Tibial nerve (tissue), 4 donors: ENCODE measurements around the gene DUSP18. TPM values are rescaled to one million over a fixed set of nuclear protein-coding genes. Genes with fewer than 3 reads are reported as not detected.

Experiments used
- DNase-seq, 2 donors: peaks; one replicate each; pipeline ENCODE4 v3.0.0-alpha.2; 2019; ENCODE audit warnings: low spot score in 2 of 2
- H3K27ac ChIP-seq, 4 donors: fragments of 200-600 bp; sonication (generic) in 3 of 4; one replicate each; pipeline ENCODE4 v1.5.1; 2017 to 2019; ENCODE audit warnings: mild to moderate bottlenecking in 1 of 4
- H3K27me3 ChIP-seq, 2 donors: fragments of 200-600 bp; sonication (generic) in 1 of 2; one replicate each; pipeline versions ENCODE4 v1.5.1 to v1.6.0; 2017 to 2019
- H3K36me3 ChIP-seq, 3 donors: fragments of 200-600 bp; sonication (generic); one replicate each; pipeline ENCODE4 v1.5.1; 2018 to 2019
- H3K4me1 ChIP-seq, 4 donors: fragments of 200-600 bp; sonication (generic) in 3 of 4; one replicate each; pipeline ENCODE4 v1.5.1; 2017 to 2019
- H3K4me3 ChIP-seq, 4 donors: fragments of 200-600 bp; sonication (generic) in 3 of 4; one replicate each; pipeline ENCODE4 v1.5.1; 2017 to 2019; ENCODE audit warnings: mild to moderate bottlenecking in 1 of 4, moderate library complexity in 1 of 4
- H3K9me3 ChIP-seq, 4 donors: fragments of 200-600 bp; sonication (generic) in 3 of 4; one replicate each; pipeline ENCODE4 v1.5.1; 2017 to 2019
- EP300 ChIP-seq, 2 donors: sonication (generic); formaldehyde crosslinking; IDR thresholded peaks; one replicate each; pipeline ENCODE4 v1.6.1; 2017; ENCODE audit warnings: antibody characterized with exemption in 2 of 2, mild to moderate bottlenecking in 1 of 2
- POLR2A ChIP-seq, 2 donors: fragments of 450-650 bp; IDR thresholded peaks; one replicate each; pipeline ENCODE4 v1.6.1; 2017; ENCODE audit warnings: antibody characterized with exemption in 2 of 2, mild to moderate bottlenecking in 2 of 2, moderate library complexity in 2 of 2
- WGBS, 2 donors: methylation state at CpG; one replicate each; pipeline ENCODE4 v1.1.5; 2018; 5-methylcytosine and 5-hydroxymethylcytosine counted together
- total RNA-seq, 4 donors: library from RNA; depleted of rRNA; stranded (reverse); fragments of >200 nt; gene quantifications; one replicate each; pipeline ENCODE4 v1.1.0, GENCODE V29; 2016
- TF ChIP-seq, protein P1 (sequence below), 5 experiments: fragments of 200-600 bp in 3 of 5; fragments of 450-650 bp in 2 of 5; sonication (generic) in 3 of 5; IDR thresholded peaks; one replicate each; pipeline ENCODE4 v1.5.1; 2016 to 2019; ENCODE audit warnings: antibody characterized with exemption in 5 of 5, mild to moderate bottlenecking in 3 of 5, moderate library complexity in 2 of 5

Gene DUSP18
- total RNA-seq, 4 donors from 2014 or later = 8.8 to 12.0 (median 10.4) TPM

DNA sequence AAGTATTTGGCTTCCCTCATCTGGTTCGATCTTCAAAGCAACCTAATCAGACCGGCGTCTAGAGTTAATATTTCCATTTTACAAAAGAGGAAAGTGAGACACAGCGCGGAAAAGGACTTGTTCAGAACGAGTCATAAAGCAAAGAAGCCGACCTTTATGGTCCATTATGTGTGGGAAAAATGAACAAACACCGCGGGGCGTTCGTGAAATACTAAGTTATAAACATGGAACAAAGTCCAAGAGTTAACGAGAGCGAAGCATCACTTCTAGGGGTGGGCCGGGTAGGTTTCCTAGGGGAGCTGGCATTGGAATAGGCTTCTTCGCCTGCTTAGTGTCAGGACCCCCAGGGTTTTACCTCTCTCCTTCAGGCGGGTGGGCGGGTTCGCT, 575 bp downstream of the DUSP18 start:
- Histone ChIP-seq H3K4me3 (peak overlapping the region; percentile 61 to 85 (median 72)), H3K27me3 (no peaks in the 10 kb centered on the region), H3K9me3 (no peaks in the 10 kb centered on the region), H3K36me3 (peaks cover 0 to 24% (median 4%) of the 10 kb centered on the region in 3 donors), H3K27ac (peak overlapping the region in 2 of 4 donors; percentile 52 to 74), H3K4me1 (peaks cover 0 to 23% (median 11%) of the 10 kb centered on the region in 4 donors)
- TF ChIP-seq POLR2A (IDR thresholded peaks at IDR 0.05) (no peak), EP300 (IDR thresholded peaks at IDR 0.05) (no peak)
- TF ChIP-seq, protein P1, sequence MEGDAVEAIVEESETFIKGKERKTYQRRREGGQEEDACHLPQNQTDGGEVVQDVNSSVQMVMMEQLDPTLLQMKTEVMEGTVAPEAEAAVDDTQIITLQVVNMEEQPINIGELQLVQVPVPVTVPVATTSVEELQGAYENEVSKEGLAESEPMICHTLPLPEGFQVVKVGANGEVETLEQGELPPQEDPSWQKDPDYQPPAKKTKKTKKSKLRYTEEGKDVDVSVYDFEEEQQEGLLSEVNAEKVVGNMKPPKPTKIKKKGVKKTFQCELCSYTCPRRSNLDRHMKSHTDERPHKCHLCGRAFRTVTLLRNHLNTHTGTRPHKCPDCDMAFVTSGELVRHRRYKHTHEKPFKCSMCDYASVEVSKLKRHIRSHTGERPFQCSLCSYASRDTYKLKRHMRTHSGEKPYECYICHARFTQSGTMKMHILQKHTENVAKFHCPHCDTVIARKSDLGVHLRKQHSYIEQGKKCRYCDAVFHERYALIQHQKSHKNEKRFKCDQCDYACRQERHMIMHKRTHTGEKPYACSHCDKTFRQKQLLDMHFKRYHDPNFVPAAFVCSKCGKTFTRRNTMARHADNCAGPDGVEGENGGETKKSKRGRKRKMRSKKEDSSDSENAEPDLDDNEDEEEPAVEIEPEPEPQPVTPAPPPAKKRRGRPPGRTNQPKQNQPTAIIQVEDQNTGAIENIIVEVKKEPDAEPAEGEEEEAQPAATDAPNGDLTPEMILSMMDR (IDR thresholded peaks at IDR 0.05) = no peak
- no peak for DNase-seq
- 0 to 1% methylated on average over 18 of the region's 18 CpGs for WGBS, 2 donors

DNA sequence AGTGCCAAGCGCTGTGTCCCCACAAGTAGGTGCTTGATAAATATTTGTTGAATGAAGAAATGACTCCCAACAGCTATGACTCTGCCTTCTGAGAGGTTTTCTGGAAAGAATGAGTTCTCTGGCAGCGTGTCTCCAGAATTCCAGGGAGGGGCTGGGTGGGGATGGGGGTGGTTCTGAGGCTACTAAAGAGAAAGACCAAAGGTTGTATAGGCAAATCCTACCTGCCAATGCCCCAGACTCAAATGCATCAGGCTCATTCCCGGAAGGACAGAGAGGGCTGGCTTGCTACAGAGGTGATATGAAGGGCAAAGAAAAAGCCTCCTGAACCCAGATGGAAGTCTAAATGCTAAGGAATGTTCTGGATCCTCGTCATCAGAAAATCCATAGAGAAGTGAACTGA, 1.9 kb downstream of the DUSP18 start:
- 80 to 91% methylated on average over 4 of the region's 4 CpGs for WGBS, 2 donors
- H3K4me1 ChIP-seq = peaks cover 0 to 23% (median 11%) of the 10 kb centered on the region in 4 donors
- H3K9me3 ChIP-seq = no peaks in the 10 kb centered on the region
- no peaks in the 10 kb centered on the region for H3K27me3 ChIP-seq
- H3K36me3 ChIP-seq = peaks cover 0 to 36% (median 4%) of the 10 kb centered on the region in 3 donors
- H3K27ac ChIP-seq = no peak overlapping the region
- no peak for TF ChIP-seq POLR2A (IDR thresholded peaks at IDR 0.05)
- no peak for TF ChIP-seq EP300 (IDR thresholded peaks at IDR 0.05)
- TF ChIP-seq, protein P1 (IDR thresholded peaks at IDR 0.05) = no peak
- H3K4me3 ChIP-seq = no peak overlapping the region
- no peak for DNase-seq

DNA sequence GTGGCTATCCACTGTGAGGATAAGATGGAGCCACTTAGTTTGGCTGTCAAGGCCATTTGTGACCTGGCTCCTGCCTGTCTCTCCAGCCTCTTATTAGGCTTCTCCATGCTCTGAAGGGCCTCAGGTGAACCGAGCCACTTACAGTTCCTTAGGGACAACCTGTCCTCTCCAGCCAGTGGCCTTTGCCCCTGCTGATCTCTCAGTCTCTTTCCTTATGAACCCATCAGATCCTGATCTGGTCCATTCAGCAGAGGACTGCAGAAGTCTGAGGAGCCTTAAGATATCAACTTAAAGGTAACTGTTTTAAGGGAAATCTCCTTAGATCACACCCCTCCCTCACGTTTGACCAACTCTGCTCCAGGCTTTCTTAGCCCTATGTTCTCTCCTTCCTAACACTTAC, 2.4 kb downstream of the DUSP18 start:
- Histone ChIP-seq H3K9me3 (no peaks in the 10 kb centered on the region), H3K4me3 (no peak overlapping the region), H3K27ac (no peak overlapping the region), H3K4me1 (peaks cover 0 to 23% (median 11%) of the 10 kb centered on the region in 4 donors), H3K27me3 (no peaks in the 10 kb centered on the region), H3K36me3 (peaks cover 0 to 40% (median 4%) of the 10 kb centered on the region in 3 donors)
- 79 to 80% methylated on average over 2 of the region's 2 CpGs for WGBS, 2 donors
- no peak for TF ChIP-seq EP300 (IDR thresholded peaks at IDR 0.05)
- TF ChIP-seq, protein P1 (IDR thresholded peaks at IDR 0.05) = no peak
- no peak for TF ChIP-seq POLR2A (IDR thresholded peaks at IDR 0.05)
- no peak for DNase-seq

DNA sequence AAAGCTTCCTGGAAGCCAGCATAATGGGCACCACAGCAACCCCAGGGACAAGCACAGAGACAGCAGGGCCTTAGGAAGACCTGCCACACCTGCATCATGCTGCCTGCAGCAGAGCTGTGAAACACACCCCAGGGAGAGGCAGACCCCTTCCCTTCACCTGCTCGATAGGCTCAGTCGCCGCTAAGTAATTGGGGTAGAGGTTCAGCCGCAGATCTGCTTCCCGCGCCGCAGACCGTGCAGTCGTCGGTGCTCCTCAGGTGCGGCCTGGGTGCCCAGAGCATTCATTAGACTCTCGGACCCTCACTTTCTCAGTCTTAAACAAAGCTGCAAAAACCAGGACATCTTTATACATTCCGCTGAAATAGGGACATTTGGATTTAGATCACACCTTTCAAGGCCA, 2.9 kb downstream of the DUSP18 start:
- Histone ChIP-seq H3K4me1 (peaks cover 0 to 23% (median 11%) of the 10 kb centered on the region in 4 donors), H3K9me3 (no peaks in the 10 kb centered on the region), H3K27me3 (no peaks in the 10 kb centered on the region), H3K36me3 (peaks cover 0 to 44% (median 4%) of the 10 kb centered on the region in 3 donors), H3K27ac (no peak overlapping the region), H3K4me3 (no peak overlapping the region)
- no peak for DNase-seq
- WGBS, 2 donors = 96% methylated on average over 13 of the region's 13 CpGs
- no peak for TF ChIP-seq EP300 (IDR thresholded peaks at IDR 0.05)
- TF ChIP-seq, protein P1 (IDR thresholded peaks at IDR 0.05) = no peak

DNA sequence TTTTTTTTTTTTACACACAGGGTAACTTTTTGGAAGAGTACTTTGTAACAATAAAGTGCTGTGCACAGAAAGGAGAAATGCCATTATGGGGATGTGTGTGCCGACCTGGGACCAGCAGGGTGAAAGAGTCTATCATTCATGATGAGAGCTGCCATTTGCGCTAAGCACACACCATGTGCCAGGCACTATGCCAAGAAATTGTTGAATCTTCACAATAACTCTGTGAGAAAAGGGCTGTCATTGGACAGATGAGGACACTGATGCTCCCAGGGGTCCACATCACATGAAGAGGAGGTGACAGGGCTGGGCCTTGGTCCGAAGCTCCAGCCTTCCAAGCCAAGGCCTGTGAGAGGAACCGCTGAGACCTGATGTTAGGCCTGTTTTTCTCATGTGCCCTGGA, 5.6 kb downstream of the DUSP18 start:
- H3K4me1 ChIP-seq = peaks cover 0 to 17% (median 7%) of the 10 kb centered on the region in 4 donors
- no peak for TF ChIP-seq POLR2A (IDR thresholded peaks at IDR 0.05)
- TF ChIP-seq, protein P1 (IDR thresholded peaks at IDR 0.05) = no peak
- no peak for TF ChIP-seq EP300 (IDR thresholded peaks at IDR 0.05)
- no peak overlapping the region for H3K27ac ChIP-seq
- no peaks in the 10 kb centered on the region for H3K27me3 ChIP-seq
- no peak for DNase-seq
- no peak overlapping the region for H3K4me3 ChIP-seq
- H3K36me3 ChIP-seq = peaks cover 0 to 70% (median 4%) of the 10 kb centered on the region in 3 donors
- WGBS, 2 donors = 86 to 89% methylated on average over 4 of the region's 4 CpGs
- H3K9me3 ChIP-seq = no peaks in the 10 kb centered on the region
